Globus pallidus (tissue), 1 donor: ENCODE results near the gene MBP.

Source experiments
- DNase-seq: peaks from one replicate; pipeline ENCODE4 v3.0.0-alpha.2; 2015; ENCODE audit warnings: low spot score

The MBP gene

DNA sequence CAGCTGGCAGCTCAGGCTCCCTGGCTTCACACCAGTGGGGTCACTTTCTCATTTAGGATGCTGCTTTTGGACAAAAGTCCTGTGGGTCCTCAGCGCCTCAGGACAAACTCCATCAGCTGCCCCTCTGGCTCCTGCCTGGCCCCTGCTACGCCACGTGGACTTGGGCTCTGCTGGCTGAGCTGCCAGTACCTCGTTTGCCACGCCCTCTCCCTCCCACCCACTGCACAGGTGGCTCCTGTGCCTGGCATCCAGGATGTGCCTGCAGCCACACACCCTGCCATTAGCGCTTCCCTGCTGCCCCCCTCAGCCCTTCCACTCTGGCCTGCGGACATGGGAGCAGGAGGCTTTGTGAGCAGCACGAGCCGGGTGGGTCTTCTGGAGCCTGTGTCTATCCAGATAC lies 191.3 kb downstream of the MBP start:
- no peak for DNase-seq

DNA sequence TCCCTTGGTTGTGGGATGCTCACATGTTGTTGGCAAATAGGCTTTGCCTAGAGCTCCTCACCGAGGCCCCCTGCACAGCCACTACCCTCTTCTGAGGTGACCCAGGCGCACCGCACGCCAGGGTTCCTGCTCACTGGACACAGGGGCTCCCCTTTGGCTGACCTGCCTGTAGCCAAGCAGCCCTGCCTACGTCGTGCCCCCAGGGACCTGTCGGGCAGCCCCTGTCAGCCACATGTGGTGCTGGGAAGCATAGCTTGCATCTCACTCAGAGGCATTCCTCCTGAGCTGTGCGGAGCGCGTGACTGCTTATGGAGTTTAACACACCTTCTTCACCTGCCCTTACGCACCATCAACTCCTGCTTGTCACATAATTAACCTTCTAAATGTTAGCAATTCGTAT lies 194.0 kb downstream of the MBP start:
- no peak for DNase-seq

DNA sequence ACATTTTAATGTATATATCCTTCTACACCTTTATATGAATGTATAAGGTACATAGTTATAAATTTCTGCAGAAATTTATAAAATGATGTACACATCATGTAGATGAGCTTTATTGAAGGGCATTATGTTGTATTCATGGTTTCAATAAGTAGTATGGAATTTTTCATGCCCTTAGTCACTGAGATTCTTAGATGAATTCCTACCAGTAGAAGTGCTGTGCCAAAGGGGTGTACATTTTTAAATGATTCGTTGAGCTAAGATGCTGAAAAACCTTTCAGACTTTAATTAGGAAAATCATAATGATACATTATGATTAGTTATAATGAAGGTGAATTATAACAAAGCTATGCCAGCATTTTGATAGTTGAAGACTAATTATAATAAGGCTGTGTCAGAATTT lies 195.0 kb downstream of the MBP start:
- DNase-seq, result no peak

DNA sequence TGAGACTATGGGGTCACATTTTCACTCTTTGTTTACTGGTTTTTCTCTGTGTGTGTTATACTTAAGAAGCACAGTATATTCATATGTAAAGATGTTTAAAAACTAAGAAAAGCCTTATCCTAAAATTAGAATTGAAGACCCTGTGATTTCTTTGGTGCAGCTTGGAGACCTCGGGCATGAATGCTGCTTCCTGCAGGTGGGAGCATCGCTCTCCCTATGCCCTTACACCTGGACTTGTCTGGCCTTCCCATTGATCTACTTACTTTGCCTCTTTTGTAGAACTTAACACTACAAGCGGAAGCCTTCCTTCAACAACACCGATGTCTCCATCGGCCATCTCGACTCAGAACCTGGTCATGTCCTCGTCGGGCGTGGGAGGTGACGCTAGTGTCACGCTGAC lies 195.7 kb downstream of the MBP start:
- DNase-seq, result no peak

DNA sequence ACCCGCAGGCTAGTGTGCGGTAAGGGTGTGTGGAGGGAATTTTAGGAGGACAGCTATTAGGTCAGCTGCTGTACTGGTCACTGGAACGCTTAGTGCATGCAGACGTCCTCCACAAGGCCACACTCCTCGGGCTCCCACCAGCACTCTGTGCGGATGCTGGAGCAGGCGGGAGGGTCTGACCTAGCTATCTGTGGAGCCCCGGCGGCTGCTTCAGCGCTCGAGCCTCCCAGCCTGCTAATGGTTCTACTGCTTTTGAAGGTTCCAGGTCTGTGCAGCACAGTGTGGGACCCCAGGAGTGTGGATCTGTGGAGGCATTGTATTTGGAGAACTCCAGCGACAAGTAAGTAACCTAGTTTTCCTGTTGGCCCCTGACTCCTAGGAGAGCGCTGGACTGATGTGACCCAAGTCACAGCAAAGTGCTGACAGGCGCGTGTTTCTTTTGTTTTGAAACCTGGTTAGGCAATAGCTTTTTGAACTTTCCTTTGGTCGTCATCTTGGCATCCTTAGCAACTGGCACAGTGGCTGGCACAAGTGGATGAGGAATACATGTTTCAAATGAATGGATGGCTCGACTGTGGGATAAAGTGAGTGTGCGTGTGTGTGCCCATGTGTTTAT lies 196.8 kb downstream of the MBP start:
- DNase-seq, result no peak

DNA sequence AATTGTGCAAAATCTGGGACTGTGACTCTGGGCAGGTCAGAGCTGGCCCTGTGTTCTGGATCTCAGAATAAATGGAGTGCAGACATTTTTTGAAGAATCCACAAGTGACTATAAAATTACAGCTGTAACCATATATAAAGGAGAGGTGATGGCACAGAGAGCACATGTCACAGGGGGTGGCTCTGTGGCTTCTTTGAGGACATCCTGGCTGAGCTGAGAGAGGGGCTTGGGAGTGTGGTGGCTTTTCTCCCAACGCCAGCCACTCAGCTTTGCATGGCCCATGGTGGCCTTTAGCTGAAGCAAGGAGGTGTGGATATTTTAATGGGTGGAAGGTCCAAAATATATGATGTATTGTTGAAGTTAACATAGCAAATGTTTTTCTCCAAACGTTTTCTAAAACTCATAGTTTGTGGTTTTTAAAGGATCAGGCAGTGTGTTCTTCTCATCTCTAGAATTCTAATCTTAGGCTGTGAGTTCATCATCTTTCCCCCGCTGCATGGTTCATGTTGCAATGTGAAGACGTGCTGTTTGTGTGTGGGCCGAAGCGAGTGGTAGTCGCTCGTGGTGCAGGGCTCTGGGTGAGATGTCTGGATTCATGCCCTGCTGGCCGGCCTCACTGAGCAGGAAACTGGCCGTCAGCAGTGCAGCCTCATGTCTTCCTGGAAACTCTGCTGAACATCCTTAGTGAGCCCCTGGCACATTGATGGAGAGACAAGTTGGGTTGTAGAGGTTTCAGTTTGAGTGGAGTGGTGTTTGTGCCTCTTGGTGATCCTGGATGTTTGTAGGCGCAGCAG lies 200.4 kb downstream of the MBP start:
- no peak for DNase-seq

DNA sequence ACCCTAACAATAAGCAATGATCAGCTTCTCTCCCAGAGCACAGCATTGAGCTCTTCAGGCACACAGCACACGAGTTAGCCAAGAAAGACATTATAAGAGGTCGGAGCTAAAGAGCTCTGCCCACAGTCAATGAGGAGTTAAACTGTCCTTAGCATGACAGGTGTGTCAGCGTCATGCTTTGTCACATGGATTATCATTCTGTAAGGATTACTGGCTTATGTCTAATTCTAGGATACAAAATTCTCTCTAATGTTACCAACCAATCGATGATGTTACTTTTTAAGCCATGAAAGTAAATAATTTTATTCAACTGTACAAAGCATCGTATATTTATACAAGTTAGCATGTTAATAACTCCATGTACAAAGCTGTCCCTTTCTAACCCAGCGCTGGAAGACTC lies 201.4 kb downstream of the MBP start:
- DNase-seq, result no peak
